Tibial nerve (tissue), 4 donors: ENCODE data around the gene ABLIM2. TPM values are rescaled to one million over a fixed set of nuclear protein-coding genes. Genes with fewer than 3 reads are reported as not detected.

Experiments
- DNase-seq, 2 donors: peaks; one replicate each; pipeline ENCODE4 v3.0.0-alpha.2; 2019; ENCODE audit warnings: low spot score in 2 of 2
- H3K27ac ChIP-seq, 4 donors: fragments of 200-600 bp; sonication (generic) in 3 of 4; one replicate each; pipeline ENCODE4 v1.5.1; 2017 to 2019; ENCODE audit warnings: mild to moderate bottlenecking in 1 of 4
- H3K27me3 ChIP-seq, 2 donors: fragments of 200-600 bp; sonication (generic) in 1 of 2; one replicate each; pipeline versions ENCODE4 v1.5.1 to v1.6.0; 2017 to 2019
- H3K36me3 ChIP-seq, 3 donors: fragments of 200-600 bp; sonication (generic); one replicate each; pipeline ENCODE4 v1.5.1; 2018 to 2019
- H3K4me1 ChIP-seq, 4 donors: fragments of 200-600 bp; sonication (generic) in 3 of 4; one replicate each; pipeline ENCODE4 v1.5.1; 2017 to 2019
- H3K4me3 ChIP-seq, 4 donors: fragments of 200-600 bp; sonication (generic) in 3 of 4; one replicate each; pipeline ENCODE4 v1.5.1; 2017 to 2019; ENCODE audit warnings: mild to moderate bottlenecking in 1 of 4, moderate library complexity in 1 of 4
- H3K9me3 ChIP-seq, 4 donors: fragments of 200-600 bp; sonication (generic) in 3 of 4; one replicate each; pipeline ENCODE4 v1.5.1; 2017 to 2019
- EP300 ChIP-seq, 2 donors: sonication (generic); formaldehyde crosslinking; IDR thresholded peaks; one replicate each; pipeline ENCODE4 v1.6.1; 2017; ENCODE audit warnings: antibody characterized with exemption in 2 of 2, mild to moderate bottlenecking in 1 of 2
- POLR2A ChIP-seq, 2 donors: fragments of 450-650 bp; IDR thresholded peaks; one replicate each; pipeline ENCODE4 v1.6.1; 2017; ENCODE audit warnings: antibody characterized with exemption in 2 of 2, mild to moderate bottlenecking in 2 of 2, moderate library complexity in 2 of 2
- WGBS, 2 donors: methylation state at CpG; one replicate each; pipeline ENCODE4 v1.1.5; 2018; 5-methylcytosine and 5-hydroxymethylcytosine counted together
- total RNA-seq, 4 donors: library from RNA; depleted of rRNA; stranded (reverse); fragments of >200 nt; gene quantifications; one replicate each; pipeline ENCODE4 v1.1.0, GENCODE V29; 2016
- TF ChIP-seq, protein P1 (sequence below), 5 experiments: fragments of 200-600 bp in 3 of 5; fragments of 450-650 bp in 2 of 5; sonication (generic) in 3 of 5; IDR thresholded peaks; one replicate each; pipeline ENCODE4 v1.5.1; 2016 to 2019; ENCODE audit warnings: antibody characterized with exemption in 5 of 5, mild to moderate bottlenecking in 3 of 5, moderate library complexity in 2 of 5

Gene ABLIM2
- total RNA-seq, 4 donors from 2014 or later = 29.1 to 125 (median 41.7) TPM

DNA sequence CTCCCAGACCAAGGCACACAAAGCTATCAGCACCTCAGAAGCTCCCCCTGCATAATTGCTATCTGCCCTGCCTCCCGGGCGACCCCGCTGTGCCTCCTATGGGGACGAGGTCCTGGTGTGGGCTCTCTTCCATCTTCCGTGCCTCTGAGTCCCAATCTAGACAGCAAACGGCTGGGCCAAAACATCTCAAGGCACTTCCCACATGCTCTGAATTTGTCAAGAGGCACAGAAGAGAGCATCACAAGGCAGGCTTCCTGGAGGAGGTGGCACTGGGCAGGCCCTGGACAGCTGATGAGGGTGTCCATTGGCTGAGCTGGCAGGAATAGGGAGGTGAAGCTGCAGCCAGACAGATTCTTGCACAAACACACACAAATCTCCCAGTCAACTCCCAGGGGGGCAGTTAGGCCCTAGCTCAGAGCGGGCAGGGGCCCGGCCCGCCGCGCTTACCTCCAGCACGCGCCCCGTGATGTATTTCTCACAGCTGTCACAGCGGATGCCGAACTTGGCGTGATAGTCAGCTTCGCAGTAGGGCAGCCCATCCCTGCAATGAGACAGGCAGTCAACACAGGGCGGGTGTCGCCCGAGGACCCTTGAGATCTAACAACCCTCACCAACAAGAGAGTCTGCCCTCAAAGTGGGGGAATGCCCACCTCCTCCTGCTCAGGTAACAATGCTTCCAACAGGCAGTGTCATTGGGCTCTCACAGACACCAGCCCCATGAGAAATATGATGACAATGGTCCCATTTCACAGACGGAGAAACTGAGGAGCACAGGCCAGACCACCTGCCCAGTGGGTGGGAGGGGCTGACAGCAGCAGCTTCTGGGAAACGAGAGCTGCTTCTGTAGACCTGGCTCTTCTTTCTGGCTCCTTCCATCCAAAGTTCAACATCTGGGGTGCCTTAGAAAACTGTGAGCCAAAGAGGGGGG lies 81.2 kb downstream of the ABLIM2 start:
- Histone ChIP-seq H3K27me3 (peaks cover 0 to 3% of the 10 kb centered on the region in 2 donors), H3K9me3 (no peaks in the 10 kb centered on the region), H3K36me3 (peaks cover 0 to 13% (median 0%) of the 10 kb centered on the region in 3 donors), H3K27ac (no peak overlapping the region), H3K4me1 (peaks cover 0 to 7% (median 0%) of the 10 kb centered on the region in 4 donors), H3K4me3 (no peak overlapping the region)
- no peak for TF ChIP-seq EP300 (IDR thresholded peaks at IDR 0.05)
- TF ChIP-seq, protein P1, sequence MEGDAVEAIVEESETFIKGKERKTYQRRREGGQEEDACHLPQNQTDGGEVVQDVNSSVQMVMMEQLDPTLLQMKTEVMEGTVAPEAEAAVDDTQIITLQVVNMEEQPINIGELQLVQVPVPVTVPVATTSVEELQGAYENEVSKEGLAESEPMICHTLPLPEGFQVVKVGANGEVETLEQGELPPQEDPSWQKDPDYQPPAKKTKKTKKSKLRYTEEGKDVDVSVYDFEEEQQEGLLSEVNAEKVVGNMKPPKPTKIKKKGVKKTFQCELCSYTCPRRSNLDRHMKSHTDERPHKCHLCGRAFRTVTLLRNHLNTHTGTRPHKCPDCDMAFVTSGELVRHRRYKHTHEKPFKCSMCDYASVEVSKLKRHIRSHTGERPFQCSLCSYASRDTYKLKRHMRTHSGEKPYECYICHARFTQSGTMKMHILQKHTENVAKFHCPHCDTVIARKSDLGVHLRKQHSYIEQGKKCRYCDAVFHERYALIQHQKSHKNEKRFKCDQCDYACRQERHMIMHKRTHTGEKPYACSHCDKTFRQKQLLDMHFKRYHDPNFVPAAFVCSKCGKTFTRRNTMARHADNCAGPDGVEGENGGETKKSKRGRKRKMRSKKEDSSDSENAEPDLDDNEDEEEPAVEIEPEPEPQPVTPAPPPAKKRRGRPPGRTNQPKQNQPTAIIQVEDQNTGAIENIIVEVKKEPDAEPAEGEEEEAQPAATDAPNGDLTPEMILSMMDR (IDR thresholded peaks at IDR 0.05) = no peak
- TF ChIP-seq POLR2A (IDR thresholded peaks at IDR 0.05) = no peak
- no peak for DNase-seq
- 87 to 90% methylated on average over 21 to 23 of the region's 23 CpGs for WGBS, 2 donors

DNA sequence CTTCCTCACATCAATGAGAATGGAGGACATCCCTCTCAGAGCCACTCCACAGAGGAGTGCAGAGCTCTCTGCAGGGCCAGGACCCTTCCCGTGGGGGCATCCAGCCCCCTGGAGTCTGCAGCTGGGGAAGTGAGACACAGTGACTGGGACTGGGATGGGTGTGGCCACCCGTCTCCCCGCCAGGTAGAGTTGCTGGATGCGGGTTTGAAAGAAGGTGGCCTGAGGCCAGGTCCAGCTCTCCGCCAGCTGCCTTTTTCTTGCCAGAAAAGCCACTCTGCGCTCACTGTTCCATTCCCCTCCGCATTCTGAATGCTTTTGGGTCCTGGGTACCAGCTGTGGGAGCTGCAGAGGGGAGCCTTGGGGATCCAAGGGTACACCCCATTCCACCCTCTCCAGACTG lies 82.6 kb downstream of the ABLIM2 start:
- peaks cover 0 to 16% of the 10 kb centered on the region in 2 donors for H3K27me3 ChIP-seq
- peaks cover 0 to 21% (median 0%) of the 10 kb centered on the region in 3 donors for H3K36me3 ChIP-seq
- TF ChIP-seq, protein P1 (IDR thresholded peaks at IDR 0.05) = no peak
- TF ChIP-seq EP300 (IDR thresholded peaks at IDR 0.05) (no peak), POLR2A (IDR thresholded peaks at IDR 0.05) (no peak)
- peaks cover 0 to 10% (median 0%) of the 10 kb centered on the region in 4 donors for H3K4me1 ChIP-seq
- no peak overlapping the region for H3K27ac ChIP-seq
- DNase-seq = no peak
- no peaks in the 10 kb centered on the region for H3K9me3 ChIP-seq
- 78 to 81% methylated on average over 7 of the region's 7 CpGs for WGBS, 2 donors
- H3K4me3 ChIP-seq = no peak overlapping the region

DNA sequence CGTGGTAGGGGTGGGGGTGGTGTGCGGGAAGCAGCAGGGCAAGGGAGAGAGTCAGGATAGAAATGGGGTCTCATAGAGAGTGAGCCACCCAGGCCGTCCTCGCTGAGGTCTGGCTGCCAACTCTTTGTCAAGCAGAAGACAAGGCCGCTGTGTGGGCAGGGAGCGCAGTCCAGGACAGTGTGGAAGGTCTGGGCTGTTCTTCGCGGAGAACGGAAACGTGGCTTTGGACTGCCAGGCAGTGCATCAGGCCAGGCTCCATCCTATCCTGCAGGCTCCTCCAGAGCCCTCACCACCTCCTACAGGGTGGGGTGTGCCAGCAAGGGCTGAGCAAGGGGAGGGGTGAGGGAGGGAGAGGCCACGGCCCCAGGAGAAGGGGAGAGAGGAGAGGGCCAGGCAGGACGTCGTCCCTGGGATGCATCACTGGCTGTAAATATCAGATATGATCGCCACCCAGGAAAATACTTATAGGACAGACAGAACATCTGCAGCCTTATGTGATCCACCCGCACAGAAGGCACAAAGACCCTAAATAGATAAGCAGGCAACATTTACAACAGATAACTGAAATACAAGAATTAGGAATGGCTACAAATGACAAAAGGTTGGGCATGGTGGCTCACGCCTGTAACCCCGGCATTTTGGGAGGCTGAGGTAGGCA lies 85.3 kb downstream of the ABLIM2 start:
- Histone ChIP-seq H3K36me3 (peaks cover 0 to 21% (median 0%) of the 10 kb centered on the region in 3 donors), H3K4me3 (no peak overlapping the region), H3K4me1 (peaks cover 0 to 22% (median 0%) of the 10 kb centered on the region in 4 donors), H3K9me3 (no peaks in the 10 kb centered on the region), H3K27ac (no peak overlapping the region), H3K27me3 (peaks cover 0 to 22% of the 10 kb centered on the region in 2 donors)
- TF ChIP-seq, protein P1 (IDR thresholded peaks at IDR 0.05) = no peak
- TF ChIP-seq POLR2A (IDR thresholded peaks at IDR 0.05) = no peak
- no peak for TF ChIP-seq EP300 (IDR thresholded peaks at IDR 0.05)
- no peak for DNase-seq
- WGBS, 2 donors = 79 to 83% methylated on average over 17 of the region's 17 CpGs

DNA sequence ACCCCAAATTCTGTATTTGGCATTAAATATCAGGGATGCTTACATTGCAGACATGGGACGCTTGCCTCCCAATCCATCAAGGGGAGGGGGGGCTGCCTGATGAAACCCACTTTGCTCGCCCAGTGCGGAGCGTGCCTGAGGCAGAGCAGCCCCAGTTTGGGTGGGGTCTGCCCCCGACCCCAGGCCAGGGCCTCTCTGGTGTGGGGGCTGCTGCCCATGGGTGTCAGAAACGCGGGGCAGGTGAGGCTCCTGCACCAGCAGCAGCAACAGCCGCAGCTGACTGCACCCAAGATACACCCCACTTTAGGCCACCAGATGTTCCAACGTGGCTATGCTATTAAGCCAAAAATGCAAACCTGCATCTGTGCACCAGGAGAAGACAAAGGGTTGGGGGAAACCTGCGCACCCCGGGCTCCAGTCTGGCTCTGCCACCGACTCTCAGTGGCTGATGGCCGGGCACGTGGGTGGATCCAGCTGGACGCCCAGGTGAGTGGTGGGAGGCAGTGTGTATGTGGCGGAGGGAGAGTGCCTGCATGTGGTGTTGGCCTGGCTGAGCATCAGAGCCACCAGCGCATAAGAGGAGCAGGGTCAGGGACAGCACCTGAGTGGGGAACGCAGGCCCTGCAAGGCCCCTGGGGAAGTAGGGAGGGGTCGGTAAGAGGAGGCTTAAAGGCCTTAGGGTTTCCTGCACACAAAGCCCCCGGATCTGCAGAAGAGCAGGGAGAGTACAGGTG lies 86.2 kb downstream of the ABLIM2 start:
- WGBS, 2 donors = 78 to 81% methylated on average over 20 of the region's 20 CpGs
- DNase-seq = no peak
- no peaks in the 10 kb centered on the region for H3K9me3 ChIP-seq
- H3K27me3 ChIP-seq = peaks cover 0 to 22% of the 10 kb centered on the region in 2 donors
- H3K27ac ChIP-seq = no peak overlapping the region
- TF ChIP-seq, protein P1 (IDR thresholded peaks at IDR 0.05) = no peak
- TF ChIP-seq POLR2A (IDR thresholded peaks at IDR 0.05) = no peak
- TF ChIP-seq EP300 (IDR thresholded peaks at IDR 0.05) = no peak
- peaks cover 0 to 19% (median 0%) of the 10 kb centered on the region in 3 donors for H3K36me3 ChIP-seq
- H3K4me3 ChIP-seq = no peak overlapping the region
- peaks cover 0 to 26% (median 0%) of the 10 kb centered on the region in 4 donors for H3K4me1 ChIP-seq
